CD1c-positive myeloid dendritic cell (primary cell): Measurements from ENCODE around the gene PRPF40B.

Experiments
- DNase-seq: peaks from one replicate; pipeline ENCODE4 v3.0.0-alpha.2; 2016; ENCODE audit errors: extremely low spot score

The PRPF40B gene

GRCh38 chr12:49658276-49658675 is 34.9 kb downstream of the PRPF40B start:
- DNase-seq: no peak

GRCh38 chr12:49659753-49660152 is 36.4 kb downstream of the PRPF40B start:
- DNase-seq: no peak

GRCh38 chr12:49661191-49661590 is 37.8 kb downstream of the PRPF40B start:
- DNase-seq: peak; percentile 74

- DNase-seq: no peak
Observed at GRCh38 chr12:49661746-49662145, 38.4 kb downstream of the PRPF40B start.

- DNase-seq: peak; percentile 79
Observed at GRCh38 chr12:49662998-49663843, 39.9 kb downstream of the PRPF40B start.

- DNase-seq: no peak
Observed at GRCh38 chr12:49664167-49664566, 40.8 kb downstream of the PRPF40B start.

- no peak for DNase-seq
Observed at GRCh38 chr12:49664591-49665239, 41.4 kb downstream of the PRPF40B start.

- no peak for DNase-seq
Observed at GRCh38 chr12:49665384-49665783, 42.0 kb downstream of the PRPF40B start.

- no peak for DNase-seq
Observed at GRCh38 chr12:49666176-49666575, 42.8 kb downstream of the PRPF40B start.

- no peak for DNase-seq
Observed at GRCh38 chr12:49667325-49668090, 44.1 kb downstream of the PRPF40B start.

- no peak for DNase-seq
Observed at GRCh38 chr12:49669796-49670195, 46.4 kb downstream of the PRPF40B start.

- DNase-seq: peak; percentile 45
Observed at GRCh38 chr12:49671031-49671765, 47.8 kb downstream of the PRPF40B start.

- DNase-seq: peak; percentile 74
Observed at GRCh38 chr12:49672301-49673217, 49.2 kb downstream of the PRPF40B start.

GRCh38 chr12:49673446-49674317 is 50.3 kb downstream of the PRPF40B start:
- no peak for DNase-seq

GRCh38 chr12:49674318-49674981 is 51.1 kb downstream of the PRPF40B start:
- DNase-seq: no peak

- no peak for DNase-seq
Observed at GRCh38 chr12:49675137-49675536, 51.8 kb downstream of the PRPF40B start.

- DNase-seq: no peak
Observed at GRCh38 chr12:49678711-49679110, 55.4 kb downstream of the PRPF40B start.

- no peak for DNase-seq
Observed at GRCh38 chr12:49680075-49680474, 56.7 kb downstream of the PRPF40B start.
